IPS-20b (cell line): ENCODE measurements around the gene SHROOM3.

Experiments used
- H3K27ac ChIP-seq: one replicate; pipeline ENCODE4 v1.5.1; 2013; ENCODE audit warnings: low read length
- H3K27me3 ChIP-seq: 2 replicates; pipeline ENCODE4 v1.6.1; 2013; ENCODE audit warnings: mild to moderate bottlenecking, low read length, inconsistent platforms; ENCODE audit not compliant: insufficient read depth
- H3K36me3 ChIP-seq: 2 replicates; pipeline ENCODE4 v1.6.1; 2013; ENCODE audit warnings: low read depth, mild to moderate bottlenecking, inconsistent platforms, low read length, moderate library complexity; ENCODE audit not compliant: insufficient read depth
- H3K4me1 ChIP-seq: 2 replicates; pipeline ENCODE4 v1.6.1; 2013; ENCODE audit warnings: mild to moderate bottlenecking, control low read depth, inconsistent platforms, low read length, moderate library complexity; ENCODE audit not compliant: insufficient read depth
- H3K4me3 ChIP-seq: 2 replicates; pipeline ENCODE4 v1.5.1; 2013; ENCODE audit warnings: mild to moderate bottlenecking, low read length, inconsistent platforms
- H3K9ac ChIP-seq: 2 replicates; pipeline ENCODE4 v1.6.1; 2013; ENCODE audit warnings: low read depth, mild to moderate bottlenecking, inconsistent platforms, low read length, moderate library complexity
- H3K9me3 ChIP-seq: 2 replicates; pipeline ENCODE4 v1.6.1; 2013; ENCODE audit warnings: mild to moderate bottlenecking, low read depth, low read length, inconsistent platforms; ENCODE audit not compliant: insufficient read depth

SHROOM3 gene

GRCh38 chr4:76498550-76498949, 63.5 kb downstream of the SHROOM3 start:
- Histone ChIP-seq H3K27me3 (no peaks in the 10 kb centered on the region), H3K27ac (no peak overlapping the region), H3K36me3 (no peaks in the 10 kb centered on the region), H3K9me3 (no peaks in the 10 kb centered on the region), H3K4me3 (no peak overlapping the region), H3K4me1 (no peaks in the 10 kb centered on the region), H3K9ac (no peak overlapping the region)

GRCh38 chr4:76499461-76499860, 64.4 kb downstream of the SHROOM3 start:
- Histone ChIP-seq H3K9me3 (no peaks in the 10 kb centered on the region), H3K27ac (no peak overlapping the region), H3K4me1 (no peaks in the 10 kb centered on the region), H3K36me3 (no peaks in the 10 kb centered on the region), H3K9ac (no peak overlapping the region), H3K4me3 (no peak overlapping the region), H3K27me3 (no peaks in the 10 kb centered on the region)

GRCh38 chr4:76502886-76503285, 67.9 kb downstream of the SHROOM3 start:
- no peaks in the 10 kb centered on the region for H3K36me3 ChIP-seq
- no peak overlapping the region for H3K4me3 ChIP-seq
- H3K4me1 ChIP-seq, result no peaks in the 10 kb centered on the region
- H3K9me3 ChIP-seq, result no peaks in the 10 kb centered on the region
- H3K27ac ChIP-seq, result no peak overlapping the region
- no peaks in the 10 kb centered on the region for H3K27me3 ChIP-seq
- H3K9ac ChIP-seq, result no peak overlapping the region

GRCh38 chr4:76504613-76505465, 69.8 kb downstream of the SHROOM3 start:
- no peaks in the 10 kb centered on the region for H3K27me3 ChIP-seq
- H3K9me3 ChIP-seq, result no peaks in the 10 kb centered on the region
- no peak overlapping the region for H3K4me3 ChIP-seq
- H3K27ac ChIP-seq, result no peak overlapping the region
- H3K36me3 ChIP-seq, result no peaks in the 10 kb centered on the region
- no peak overlapping the region for H3K9ac ChIP-seq
- no peaks in the 10 kb centered on the region for H3K4me1 ChIP-seq

GRCh38 chr4:76511947-76512346, 76.9 kb downstream of the SHROOM3 start:
- Histone ChIP-seq H3K4me3 (no peak overlapping the region), H3K9me3 (peaks cover 7% of the 10 kb centered on the region; the same call in 1 of the 2 replicates), H3K27me3 (no peaks in the 10 kb centered on the region), H3K27ac (no peak overlapping the region), H3K9ac (no peak overlapping the region), H3K36me3 (no peaks in the 10 kb centered on the region), H3K4me1 (no peaks in the 10 kb centered on the region)

- Histone ChIP-seq H3K4me1 (0 out of 2 replicates have a peak, but pooled peaks cover 3% of the 10 kb centered on the region), H3K27me3 (no peaks in the 10 kb centered on the region), H3K4me3 (no peak overlapping the region), H3K9me3 (peaks cover 7% of the 10 kb centered on the region; the same call in 1 of the 2 replicates), H3K9ac (no peak overlapping the region), H3K27ac (no peak overlapping the region), H3K36me3 (no peaks in the 10 kb centered on the region)
These were observed 78.5 kb downstream of the SHROOM3 start for GRCh38 chr4:76513482-76513881.

GRCh38 chr4:76514087-76514486, 79.1 kb downstream of the SHROOM3 start:
- H3K4me1 ChIP-seq, result 0 out of 2 replicates have a peak, but pooled peaks cover 3% of the 10 kb centered on the region
- H3K9me3 ChIP-seq, result peaks cover 7% of the 10 kb centered on the region; the same call in 1 of the 2 replicates
- no peak overlapping the region for H3K27ac ChIP-seq
- no peaks in the 10 kb centered on the region for H3K27me3 ChIP-seq
- no peak overlapping the region for H3K9ac ChIP-seq
- no peak overlapping the region for H3K4me3 ChIP-seq
- H3K36me3 ChIP-seq, result no peaks in the 10 kb centered on the region

- no peak overlapping the region for H3K27ac ChIP-seq
- H3K4me3 ChIP-seq, result no peak overlapping the region
- H3K9ac ChIP-seq, result no peak overlapping the region
- H3K9me3 ChIP-seq, result peaks cover 7% of the 10 kb centered on the region; the same call in 1 of the 2 replicates
- H3K36me3 ChIP-seq, result no peaks in the 10 kb centered on the region
- no peaks in the 10 kb centered on the region for H3K27me3 ChIP-seq
- 0 out of 2 replicates have a peak, but pooled peaks cover 3% of the 10 kb centered on the region for H3K4me1 ChIP-seq
These were observed 81.2 kb downstream of the SHROOM3 start for GRCh38 chr4:76515975-76516843.

GRCh38 chr4:76518241-76518640, 83.2 kb downstream of the SHROOM3 start:
- H3K9ac ChIP-seq, result no peak overlapping the region
- H3K36me3 ChIP-seq, result no peaks in the 10 kb centered on the region
- no peak overlapping the region for H3K27ac ChIP-seq
- no peaks in the 10 kb centered on the region for H3K27me3 ChIP-seq
- no peak overlapping the region for H3K4me3 ChIP-seq
- H3K9me3 ChIP-seq, result peaks cover 7% of the 10 kb centered on the region; the same call in 1 of the 2 replicates
- H3K4me1 ChIP-seq, result 0 out of 2 replicates have a peak, but pooled peaks cover 3% of the 10 kb centered on the region

- no peak overlapping the region for H3K27ac ChIP-seq
These were observed 88.6 kb downstream of the SHROOM3 start for GRCh38 chr4:76523593-76523992.

GRCh38 chr4:76525751-76526150, 90.7 kb downstream of the SHROOM3 start:
- H3K4me1 ChIP-seq, result no peaks in the 10 kb centered on the region; the same call in 1 of the 2 replicates
- H3K9ac ChIP-seq, result no peak overlapping the region
- no peaks in the 10 kb centered on the region for H3K36me3 ChIP-seq
- H3K9me3 ChIP-seq, result no peaks in the 10 kb centered on the region
- no peaks in the 10 kb centered on the region for H3K27me3 ChIP-seq
- no peak overlapping the region for H3K4me3 ChIP-seq
- H3K27ac ChIP-seq, result no peak overlapping the region

More at GRCh38 chr4:76523593-76523992, 88.6 kb downstream of the SHROOM3 start:
- no peaks in the 10 kb centered on the region; the same call in 1 of the 2 replicates for H3K4me1 ChIP-seq
- no peaks in the 10 kb centered on the region for H3K9me3 ChIP-seq
- no peak overlapping the region for H3K4me3 ChIP-seq
- no peaks in the 10 kb centered on the region for H3K36me3 ChIP-seq
- no peaks in the 10 kb centered on the region for H3K27me3 ChIP-seq
- H3K9ac ChIP-seq, result no peak overlapping the region
